NCI-H345 (cell line): Measurements from ENCODE around the gene NCAM1.
"Not testable (repeated sequence)": the region's sequence is repeated elsewhere in the genome, so short reads cannot be mapped to it uniquely, and the experiment has no call there.

Experiments
- DNase-seq: peaks from one replicate; lab custom pipeline; 2025; lab: John Stamatoyannopoulos, UW

The NCAM1 gene

GRCh38 chr11:113021111-113021510, 59.9 kb downstream of the NCAM1 start:
- no peak for DNase-seq

DNA sequence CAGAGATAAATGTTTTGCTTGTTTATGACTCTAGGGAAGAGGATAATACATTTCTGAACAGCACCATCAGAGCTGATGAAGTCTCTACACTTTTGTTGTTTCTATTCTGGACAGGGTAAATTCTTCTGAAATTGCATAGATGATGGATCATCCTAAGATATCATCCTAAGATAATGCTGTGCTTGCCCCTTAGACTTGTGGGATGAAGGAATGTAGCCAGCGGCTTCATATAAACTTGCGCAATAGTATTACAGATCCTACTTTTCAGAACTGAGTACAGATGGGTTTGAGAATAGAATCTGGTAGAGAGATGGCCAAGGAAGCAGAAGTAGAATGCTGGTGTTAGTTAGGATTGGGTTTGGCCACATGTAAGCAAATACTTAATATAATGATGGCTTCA, 61.0 kb downstream of the NCAM1 start:
- no peak for DNase-seq

DNA sequence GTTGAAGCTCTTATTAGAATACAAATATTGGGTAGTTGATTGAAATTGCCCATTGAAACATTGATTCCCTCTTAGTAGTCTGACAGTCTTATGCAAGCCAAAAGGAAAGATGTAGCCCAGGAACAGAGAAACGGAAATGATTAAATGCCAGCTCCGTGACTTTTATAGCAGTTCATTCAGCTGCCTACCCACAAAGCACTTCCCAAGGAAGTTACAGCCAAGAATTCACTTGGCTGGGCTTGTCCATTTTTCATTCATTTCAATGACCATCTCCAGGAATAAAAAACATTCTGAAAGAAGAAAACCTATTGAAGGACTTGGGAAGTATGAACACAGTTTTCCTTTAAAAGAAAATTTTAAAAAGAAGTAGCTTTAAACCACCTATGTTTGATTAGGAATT, 62.0 kb downstream of the NCAM1 start:
- DNase-seq, result no peak

DNA sequence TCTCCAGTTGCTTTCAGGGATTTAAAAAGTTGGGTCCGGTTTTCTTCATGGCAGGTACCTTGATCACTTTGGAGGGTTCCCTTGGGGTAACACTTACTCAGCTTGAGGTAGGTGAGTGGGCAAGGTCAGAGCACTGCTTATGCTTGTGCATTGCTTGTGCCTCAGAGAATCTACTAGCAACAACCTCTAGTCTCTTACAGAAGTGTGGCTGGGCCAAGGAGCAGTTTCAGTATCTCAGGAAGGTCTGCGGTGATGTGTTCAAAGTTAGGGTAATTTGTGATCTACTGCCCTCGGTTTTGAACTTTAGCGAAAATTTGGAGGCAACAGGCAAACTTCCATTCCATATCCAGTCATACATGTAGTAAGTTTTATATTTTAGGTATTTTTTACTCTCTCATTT, 62.8 kb downstream of the NCAM1 start:
- DNase-seq, result no peak

GRCh38 chr11:113026778-113027177, 65.6 kb downstream of the NCAM1 start:
- no peak for DNase-seq

GRCh38 chr11:113034576-113034975, 73.4 kb downstream of the NCAM1 start:
- DNase-seq, result no peak

GRCh38 chr11:113035708-113036107, 74.5 kb downstream of the NCAM1 start:
- DNase-seq, result no peak

- DNase-seq, result no peak
Measured at GRCh38 chr11:113043698-113044097, 82.5 kb downstream of the NCAM1 start.

DNA sequence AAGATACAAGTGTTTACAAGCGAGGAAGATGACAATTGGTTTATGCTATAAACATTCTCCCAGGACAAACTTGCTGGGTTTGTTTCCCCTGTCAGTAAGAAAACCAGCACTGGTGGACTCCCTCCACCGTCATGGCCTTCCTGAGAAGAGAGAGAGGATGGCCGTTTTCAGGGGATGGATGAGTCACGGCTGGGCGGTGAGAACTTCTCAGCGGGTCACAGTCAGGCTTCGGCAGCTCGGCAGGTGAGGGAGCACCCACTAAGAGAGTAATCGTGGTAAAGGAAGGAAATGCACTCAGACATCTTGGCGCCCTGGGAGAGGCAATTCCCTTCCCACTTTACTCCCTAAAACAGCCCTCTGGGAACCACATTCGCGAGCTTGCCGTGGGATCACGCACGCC, 83.9 kb downstream of the NCAM1 start:
- DNase-seq, result no peak

DNA sequence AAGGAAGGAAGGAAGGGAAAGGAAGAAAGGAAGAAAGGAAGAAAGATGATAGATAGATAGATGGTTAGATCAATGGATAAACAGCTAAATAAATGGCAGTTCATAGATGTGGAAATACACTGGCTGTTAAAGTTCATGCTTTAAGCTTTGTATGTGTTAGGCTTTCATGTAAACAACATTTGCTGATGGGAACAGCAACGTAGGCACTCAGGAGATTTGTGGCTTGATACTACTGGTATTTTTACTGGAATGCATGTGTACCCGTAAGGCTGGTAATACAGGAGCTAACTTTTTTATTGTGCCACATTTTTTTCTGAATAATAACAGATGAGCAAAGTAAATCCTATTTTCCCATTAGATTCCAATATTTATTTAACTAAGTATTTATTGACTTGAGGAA, 85.6 kb downstream of the NCAM1 start:
- no peak for DNase-seq

GRCh38 chr11:113048820-113049768, 87.9 kb downstream of the NCAM1 start:
- DNase-seq, result no peak

DNA sequence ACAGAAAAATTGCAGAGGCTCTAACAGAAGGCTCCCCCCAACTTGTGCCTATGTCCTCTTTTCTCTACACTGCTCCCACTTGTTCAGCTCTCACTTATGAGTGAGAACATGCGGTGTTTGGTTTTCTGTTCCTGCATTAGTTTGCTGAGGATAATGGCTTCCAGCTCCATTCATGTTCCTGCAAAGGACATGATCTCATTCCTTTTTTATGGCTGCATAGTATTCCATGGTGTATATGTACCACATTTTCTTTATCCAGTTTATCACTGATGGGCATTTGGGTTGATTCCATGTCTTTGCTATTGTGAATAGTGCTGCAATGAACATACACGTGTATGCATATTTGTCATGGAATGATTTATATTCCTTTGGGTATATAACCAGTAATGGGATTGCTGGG, 91.8 kb downstream of the NCAM1 start:
- DNase-seq, result not testable (repeated sequence)

GRCh38 chr11:113057038-113057437, 95.8 kb downstream of the NCAM1 start:
- no peak for DNase-seq

DNA sequence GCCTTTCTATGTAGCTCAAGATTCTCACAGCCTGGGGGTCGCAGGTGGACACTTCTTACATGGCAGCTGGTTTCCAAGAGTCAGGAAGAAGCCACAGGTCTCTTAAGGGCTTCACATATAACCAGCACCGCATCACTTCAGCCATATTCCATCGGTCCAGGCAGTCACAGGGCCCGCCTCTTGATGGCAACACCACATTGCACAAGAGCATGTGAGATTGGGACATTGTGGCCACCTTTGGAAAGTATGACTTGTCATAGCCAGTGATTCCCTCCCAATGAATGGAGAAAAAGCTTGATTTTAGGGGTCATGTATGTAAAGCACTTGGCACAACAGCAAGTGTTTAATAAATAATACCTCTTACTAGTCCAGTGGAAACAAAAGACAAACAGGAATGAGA, 98.3 kb downstream of the NCAM1 start:
- no peak for DNase-seq

GRCh38 chr11:113065330-113065729, 104.1 kb downstream of the NCAM1 start:
- DNase-seq, result no peak

GRCh38 chr11:113072237-113072858, 111.1 kb downstream of the NCAM1 start:
- DNase-seq, result no peak

- no peak for DNase-seq
Measured at GRCh38 chr11:113073290-113073953, 112.2 kb downstream of the NCAM1 start.

GRCh38 chr11:113075586-113076095, 114.4 kb downstream of the NCAM1 start:
- DNase-seq, result no peak

DNA sequence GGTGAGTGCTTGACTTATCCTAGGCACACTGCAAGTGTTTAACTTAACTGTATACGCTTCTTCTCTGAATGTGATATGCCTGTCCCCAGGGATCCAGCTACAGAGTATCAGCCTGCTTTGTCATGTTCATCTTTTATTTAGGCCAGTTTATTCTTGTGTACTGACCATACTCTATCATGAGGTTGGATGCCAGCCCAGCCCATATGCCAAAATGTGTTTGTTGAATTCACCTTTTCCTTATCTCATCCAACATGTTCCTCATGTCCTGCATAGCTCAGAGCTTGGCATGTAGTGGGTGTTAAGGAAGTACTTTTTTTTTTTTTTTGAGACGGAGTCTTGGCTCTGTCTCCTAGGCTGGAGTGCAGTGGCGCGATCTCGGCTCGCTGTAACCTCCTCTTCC, 116.2 kb downstream of the NCAM1 start:
- peak; percentile 20 for DNase-seq

- DNase-seq, result peak; percentile 84
Measured at GRCh38 chr11:113082341-113082955, 121.2 kb downstream of the NCAM1 start.

- no peak for DNase-seq
Measured at GRCh38 chr11:113083571-113083970, 122.4 kb downstream of the NCAM1 start.

DNA sequence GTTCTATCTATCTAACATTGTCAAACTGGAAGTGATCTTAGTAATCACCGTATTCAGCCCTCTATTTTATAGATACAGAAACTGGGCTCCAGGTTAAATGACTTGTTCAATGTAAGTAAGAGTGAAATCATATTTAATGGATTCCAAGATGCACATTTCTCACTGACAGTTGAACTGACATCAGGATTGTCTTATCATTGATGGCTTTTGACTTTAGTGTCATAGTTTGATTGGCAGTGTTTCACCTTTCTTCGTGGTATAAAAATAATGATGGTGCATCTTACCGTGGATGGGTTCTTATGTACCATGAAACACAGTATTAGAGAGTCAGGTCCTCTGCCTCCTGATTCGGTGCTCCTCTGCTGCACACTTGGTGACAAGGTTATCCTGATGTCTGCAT, 123.1 kb downstream of the NCAM1 start:
- DNase-seq, result no peak
